GM12874 (cell line): ENCODE measurements around the gene URM1.

ENCODE experiments used
- TF ChIP-seq, protein P1 (sequence below): IDR thresholded peaks from 2 replicates; pipeline ENCODE4 v1.5.1; 2011; ENCODE audit warnings: low read depth, mild to moderate bottlenecking, control low read depth, low read length, moderate library complexity; ENCODE audit not compliant: insufficient read depth

Gene URM1

DNA sequence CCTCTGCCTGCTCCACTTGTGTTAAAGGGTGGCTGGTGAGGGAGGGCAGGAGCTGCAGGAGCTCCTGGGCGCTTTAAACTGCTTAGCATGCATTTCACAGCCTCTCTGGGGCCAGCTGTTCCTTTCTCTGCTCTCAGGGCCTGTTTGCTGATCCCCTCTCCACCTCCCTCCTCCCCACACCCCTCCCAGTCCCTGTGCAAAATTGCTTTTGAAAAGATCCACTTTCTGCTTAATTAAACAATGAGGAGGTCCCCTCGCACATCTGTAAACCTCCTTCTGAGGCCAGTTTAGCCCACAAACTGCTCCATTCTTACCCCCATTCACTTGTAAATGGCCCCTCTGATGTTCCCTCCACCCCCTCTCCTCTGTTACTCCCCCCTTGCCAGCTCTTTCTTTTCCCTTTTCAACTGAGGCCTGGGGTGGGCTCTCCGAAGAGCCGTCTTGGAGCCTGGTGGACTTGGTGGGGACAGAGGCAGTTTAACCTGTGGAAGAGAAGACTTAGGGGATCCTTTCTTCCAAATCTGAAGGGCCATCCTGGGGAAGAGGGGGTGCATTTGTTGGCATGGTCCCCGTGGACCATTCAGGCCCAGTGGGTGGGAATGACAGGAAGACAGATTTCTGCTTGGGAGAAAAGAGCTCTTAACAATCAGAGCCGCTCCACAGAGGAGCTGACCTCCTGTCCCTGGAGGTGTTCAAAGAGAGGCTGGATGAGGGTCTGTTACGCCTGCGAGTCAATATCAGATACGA lies 12.0 kb downstream of the URM1 start:
- TF ChIP-seq, protein P1, sequence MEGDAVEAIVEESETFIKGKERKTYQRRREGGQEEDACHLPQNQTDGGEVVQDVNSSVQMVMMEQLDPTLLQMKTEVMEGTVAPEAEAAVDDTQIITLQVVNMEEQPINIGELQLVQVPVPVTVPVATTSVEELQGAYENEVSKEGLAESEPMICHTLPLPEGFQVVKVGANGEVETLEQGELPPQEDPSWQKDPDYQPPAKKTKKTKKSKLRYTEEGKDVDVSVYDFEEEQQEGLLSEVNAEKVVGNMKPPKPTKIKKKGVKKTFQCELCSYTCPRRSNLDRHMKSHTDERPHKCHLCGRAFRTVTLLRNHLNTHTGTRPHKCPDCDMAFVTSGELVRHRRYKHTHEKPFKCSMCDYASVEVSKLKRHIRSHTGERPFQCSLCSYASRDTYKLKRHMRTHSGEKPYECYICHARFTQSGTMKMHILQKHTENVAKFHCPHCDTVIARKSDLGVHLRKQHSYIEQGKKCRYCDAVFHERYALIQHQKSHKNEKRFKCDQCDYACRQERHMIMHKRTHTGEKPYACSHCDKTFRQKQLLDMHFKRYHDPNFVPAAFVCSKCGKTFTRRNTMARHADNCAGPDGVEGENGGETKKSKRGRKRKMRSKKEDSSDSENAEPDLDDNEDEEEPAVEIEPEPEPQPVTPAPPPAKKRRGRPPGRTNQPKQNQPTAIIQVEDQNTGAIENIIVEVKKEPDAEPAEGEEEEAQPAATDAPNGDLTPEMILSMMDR: no peak

DNA sequence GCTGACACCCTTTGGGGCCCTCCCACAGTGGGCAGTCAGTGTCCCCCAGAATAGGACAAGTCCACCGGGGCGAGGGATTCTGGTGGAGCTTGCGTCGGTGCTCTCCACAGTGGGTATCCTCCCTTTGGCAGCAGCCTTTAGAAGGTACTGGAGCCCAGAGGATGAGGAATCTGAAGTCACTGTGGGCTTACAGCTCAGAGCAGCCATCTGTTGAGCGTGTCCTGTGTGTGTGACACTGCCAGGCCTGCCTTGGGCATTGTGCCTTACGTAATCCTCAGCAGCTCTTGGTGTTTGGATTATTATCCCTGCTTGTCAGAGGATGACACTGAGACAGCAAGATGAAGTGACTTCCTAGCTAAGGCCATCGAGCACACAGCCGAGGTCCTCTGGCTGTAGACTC lies 12.6 kb downstream of the URM1 start:
- TF ChIP-seq, protein P1: no peak

DNA sequence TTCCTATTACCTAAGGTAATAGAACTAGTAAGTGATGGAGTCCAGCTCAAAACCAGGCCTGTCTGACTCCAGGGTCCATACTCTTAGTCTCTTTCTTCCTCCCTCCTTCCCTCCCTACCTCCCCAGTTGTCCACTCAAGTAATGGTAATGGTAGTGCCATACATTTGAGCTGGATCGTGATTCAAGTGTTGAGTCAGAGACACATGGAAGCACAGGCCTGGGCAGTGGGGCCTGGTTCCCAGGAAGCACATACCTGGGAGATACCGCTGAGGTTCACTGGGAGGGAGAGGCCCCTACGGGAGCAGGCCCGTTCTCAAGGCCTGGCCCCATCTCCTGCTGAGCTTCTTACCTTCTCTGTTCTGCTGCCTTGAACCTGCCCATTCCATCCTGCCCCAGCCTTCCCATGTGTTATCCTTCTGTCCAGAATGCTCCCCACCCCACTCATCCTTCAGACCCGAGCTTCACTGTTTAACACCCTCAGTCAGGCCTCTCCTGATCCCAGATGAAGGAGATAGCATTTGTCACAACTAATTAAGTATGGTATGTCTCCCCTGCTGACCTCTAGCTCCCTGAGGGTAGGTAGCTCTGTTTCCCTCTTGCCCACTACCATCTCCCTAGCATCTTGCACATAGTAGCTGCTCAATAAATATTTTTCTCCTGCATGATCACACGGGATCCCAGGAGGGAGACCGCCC lies 13.8 kb downstream of the URM1 start:
- TF ChIP-seq, protein P1: no peak

DNA sequence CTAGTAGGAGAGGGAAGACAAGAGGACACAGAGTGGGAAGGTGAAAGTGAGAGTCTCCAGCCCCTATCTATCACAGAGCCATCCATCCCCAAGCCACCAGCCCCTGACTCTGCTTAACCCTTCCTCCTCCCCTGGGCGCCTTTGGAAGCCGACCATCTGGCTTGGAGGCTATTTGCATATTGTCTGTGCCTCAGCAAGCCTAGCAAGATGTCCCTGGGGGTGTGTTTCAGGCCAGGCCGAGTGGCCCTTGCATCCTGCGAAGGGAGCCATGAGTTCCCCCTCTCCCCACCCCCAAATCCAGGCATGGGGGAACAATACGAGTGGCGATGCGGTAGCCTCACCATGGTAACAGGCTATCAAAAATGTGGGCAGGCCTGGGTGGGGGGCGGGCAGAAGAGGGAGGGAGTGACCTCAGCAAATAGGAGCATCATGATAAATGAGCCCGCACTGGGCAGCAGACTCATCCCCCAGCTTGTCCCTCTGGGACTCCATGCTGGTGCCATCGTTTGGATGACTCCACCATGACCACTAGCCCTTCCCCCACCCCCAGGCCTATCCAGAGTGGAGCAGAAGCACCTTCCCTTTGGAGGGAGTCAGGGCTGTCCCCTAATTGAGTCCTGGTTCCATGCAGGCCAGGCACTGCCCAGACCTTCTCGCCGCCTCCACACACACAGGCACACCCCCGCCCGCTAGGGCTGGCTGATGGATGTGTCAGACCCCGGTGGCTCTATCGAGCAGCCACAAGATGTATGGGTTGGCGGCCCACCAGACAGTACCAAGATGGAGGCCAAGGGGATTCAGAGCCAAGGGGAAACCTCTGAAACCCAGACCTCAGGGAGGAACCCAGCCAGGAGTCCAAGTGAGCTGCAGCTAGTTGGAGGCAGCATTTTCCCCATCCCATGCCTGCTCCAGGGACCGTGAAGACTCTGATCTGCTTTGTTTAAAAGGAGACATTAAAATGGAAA lies 14.6 kb downstream of the URM1 start:
- TF ChIP-seq, protein P1: no peak

DNA sequence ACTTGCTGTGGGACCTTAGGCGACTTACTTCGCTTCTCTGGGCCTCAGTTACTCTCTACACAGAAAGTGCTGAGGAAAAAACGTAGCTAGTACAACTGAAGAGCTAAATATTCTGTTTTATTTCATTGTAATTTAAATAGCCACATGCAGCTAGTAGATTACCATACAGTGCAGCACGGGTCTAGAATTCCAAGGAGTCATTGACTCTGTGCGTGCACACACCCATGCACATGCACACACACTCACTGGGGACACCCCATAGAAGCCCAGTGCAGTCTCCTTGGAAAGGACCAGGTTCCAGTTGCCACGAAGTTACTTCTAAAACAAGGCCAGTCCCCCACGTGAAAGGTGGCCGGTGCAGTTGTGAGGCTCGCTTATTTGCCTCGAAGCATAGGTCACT lies 17.0 kb downstream of the URM1 start:
- TF ChIP-seq, protein P1: no peak

DNA sequence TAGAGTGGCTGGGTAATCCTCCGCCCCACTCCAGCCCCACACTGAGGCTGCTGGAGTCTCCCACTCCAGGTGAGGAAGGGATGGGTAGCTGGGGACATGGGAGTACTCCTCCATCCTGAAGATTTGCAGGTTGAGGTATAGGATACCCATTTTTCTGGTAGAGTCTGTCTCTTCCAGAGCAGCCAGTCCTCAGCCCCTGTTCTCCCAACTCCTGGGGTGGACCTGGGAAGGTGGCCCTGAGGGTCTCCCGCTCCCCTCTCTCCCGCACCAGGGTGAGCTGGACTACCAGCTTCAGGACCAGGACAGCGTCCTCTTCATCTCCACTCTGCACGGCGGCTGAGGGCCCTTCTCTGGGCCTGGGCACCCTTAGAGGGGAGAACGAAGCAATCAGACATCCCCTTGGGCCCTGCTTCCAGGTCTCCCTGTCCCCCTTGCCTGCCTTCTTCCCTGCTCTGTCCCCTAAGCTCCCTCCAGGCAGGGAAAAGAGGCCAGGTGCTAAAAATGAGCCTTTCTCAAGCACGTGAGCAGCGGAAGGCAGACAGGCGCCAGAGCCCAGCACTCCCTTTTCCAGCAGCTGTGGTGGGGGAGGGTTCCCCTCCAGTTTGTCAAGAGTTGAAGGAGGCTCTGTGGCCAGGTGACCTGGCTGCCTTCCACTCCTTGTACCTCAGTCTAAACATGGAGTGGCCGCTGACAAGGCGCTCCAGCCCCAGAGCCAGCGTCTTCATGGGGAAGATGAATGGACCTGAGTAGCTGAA lies 18.4 kb downstream of the URM1 start:
- TF ChIP-seq, protein P1: no peak
